Measurements from ENCODE around the gene PIMREG.
"Not testable (repeated sequence)": the region's sequence is repeated elsewhere in the genome, so short reads cannot be mapped to it uniquely, and the experiment has no call there.

PIMREG gene

GRCh38 chr17:6474906-6475305, 30.7 kb downstream of the PIMREG start:
- H3K4me3 ChIP-seq (ENCODE audit: low read depth, low read length), result no peak overlapping the region

GRCh38 chr17:6475411-6475810, 31.2 kb downstream of the PIMREG start:
- H3K4me3 ChIP-seq (ENCODE audit: low read depth, low read length), result no peak overlapping the region
- no peak for DNase-seq (ENCODE audit: low read depth)

More at GRCh38 chr17:6474906-6475305, 30.7 kb downstream of the PIMREG start:
- peak; percentile 25 for DNase-seq (ENCODE audit: low read depth)

- no peak for DNase-seq (ENCODE audit: low read depth)
- H3K4me3 ChIP-seq (ENCODE audit: low read depth, low read length), result no peak overlapping the region
These were observed 32.0 kb downstream of the PIMREG start for GRCh38 chr17:6476076-6476809.

GRCh38 chr17:6476810-6477179, 32.5 kb downstream of the PIMREG start:
- no peak for DNase-seq (ENCODE audit: low read depth)
- H3K4me3 ChIP-seq (ENCODE audit: low read depth, low read length), result no peak overlapping the region

GRCh38 chr17:6477831-6478383, 33.7 kb downstream of the PIMREG start:
- no peak overlapping the region for H3K4me3 ChIP-seq (ENCODE audit: low read depth, low read length)
- no peak for DNase-seq (ENCODE audit: low read depth)

- H3K4me3 ChIP-seq (ENCODE audit: low read depth, low read length), result no peak overlapping the region
- DNase-seq (ENCODE audit: low read depth), result no peak
These were observed 34.2 kb downstream of the PIMREG start for GRCh38 chr17:6478486-6478885.

GRCh38 chr17:6479622-6480302, 35.5 kb downstream of the PIMREG start:
- H3K4me3 ChIP-seq (ENCODE audit: low read depth, low read length), result no peak overlapping the region
- no peak for DNase-seq (ENCODE audit: low read depth)

GRCh38 chr17:6480303-6480675, 36.0 kb downstream of the PIMREG start:
- H3K4me3 ChIP-seq (ENCODE audit: low read depth, low read length), result no peak overlapping the region
- DNase-seq (ENCODE audit: low read depth), result no peak

GRCh38 chr17:6482105-6482455, 37.8 kb downstream of the PIMREG start:
- no peak overlapping the region for H3K4me3 ChIP-seq (ENCODE audit: low read depth, low read length)
- no peak for DNase-seq (ENCODE audit: low read depth)

GRCh38 chr17:6482796-6483195, 38.5 kb downstream of the PIMREG start:
- DNase-seq (ENCODE audit: low read depth); H3K4me3 ChIP-seq (ENCODE audit: low read depth, low read length): not testable (repeated sequence)

- no peak overlapping the region for H3K4me3 ChIP-seq (ENCODE audit: low read depth, low read length)
- DNase-seq (ENCODE audit: low read depth), result no peak
These were observed 39.3 kb downstream of the PIMREG start for GRCh38 chr17:6483507-6483906.

GRCh38 chr17:6485646-6486412, 41.6 kb downstream of the PIMREG start:
- DNase-seq (ENCODE audit: low read depth), result no peak

GRCh38 chr17:6487251-6488007, 43.2 kb downstream of the PIMREG start:
- DNase-seq (ENCODE audit: low read depth), result no peak
- no peak overlapping the region for H3K4me3 ChIP-seq (ENCODE audit: low read depth, low read length)

More at GRCh38 chr17:6485646-6486412, 41.6 kb downstream of the PIMREG start:
- H3K4me3 ChIP-seq (ENCODE audit: low read depth, low read length), result no peak overlapping the region

- no peak overlapping the region for H3K4me3 ChIP-seq (ENCODE audit: low read depth, low read length)
- no peak for DNase-seq (ENCODE audit: low read depth)
These were observed 43.8 kb downstream of the PIMREG start for GRCh38 chr17:6488008-6488539.

GRCh38 chr17:6489016-6489550, 44.8 kb downstream of the PIMREG start:
- DNase-seq (ENCODE audit: low read depth), result no peak
- H3K4me3 ChIP-seq (ENCODE audit: low read depth, low read length), result no peak overlapping the region

GRCh38 chr17:6491071-6491700, 46.9 kb downstream of the PIMREG start:
- H3K4me3 ChIP-seq (ENCODE audit: low read depth, low read length), result no peak overlapping the region
- no peak for DNase-seq (ENCODE audit: low read depth)

GRCh38 chr17:6492892-6493674, 48.8 kb downstream of the PIMREG start:
- no peak for DNase-seq (ENCODE audit: low read depth)

More at GRCh38 chr17:6492892-6493674, 48.8 kb downstream of the PIMREG start:
- H3K4me3 ChIP-seq (ENCODE audit: low read depth, low read length), result no peak overlapping the region

Data from skeletal muscle cell (primary cell).